Endothelial cell of umbilical vein (primary cell): ENCODE results near the gene DOP1A. TPM values are rescaled to one million over a fixed set of nuclear protein-coding genes. Genes with fewer than 3 reads are reported as not detected.

ENCODE experiments used
- BruUV-seq: library from RNA; stranded (reverse); fragments of 400-500 nt; replicated peaks from 2 replicates; lab custom pipeline; 2021; lab: Mats Ljungman, UMichigan
- CTCF ChIA-PET: fragments of 300-600, 350-600 bp; sonication (Branson Sonifier 250); formaldehyde crosslinking; loops from one replicate; lab custom pipeline; 2021; ENCODE audit warnings: antibody characterized with exemption, inconsistent platforms; lab: Charles Lee
- POLR2A ChIA-PET: fragments of 300-600, 350-600 bp; sonication (Branson Sonifier 250); formaldehyde crosslinking; loops from one replicate; lab custom pipeline; 2021; ENCODE audit warnings: antibody characterized with exemption, inconsistent platforms; lab: Charles Lee
- DNase-seq: peaks from one replicate; pipeline ENCODE4 v3.0.0-alpha.2; 2011; ENCODE audit warnings: low read depth, low spot score
- FAIRE-seq: peaks from 2 replicates; lab custom pipeline; 2011; peaks lifted over from hg19 to GRCh38; lab: Jason Lieb, UNC
- H2AFZ ChIP-seq: 2 replicates; pipeline ENCODE4 v1.6.0; 2012; ENCODE audit warnings: low read depth, low read length, control low read depth, inconsistent platforms
- H3K27ac ChIP-seq: 2 replicates; pipeline ENCODE4 v1.5.1; 2011; ENCODE audit warnings: low read depth, mild to moderate bottlenecking, control low read depth, low read length, moderate library complexity; ENCODE audit not compliant: insufficient read depth
- H3K27me3 ChIP-seq, 2 experiments: 2 replicates each; pipeline versions ENCODE4 v1.6.0 to v1.6.1; 2011; ENCODE audit warnings: low read length in 2 of 2, mixed read lengths in 1 of 2; ENCODE audit not compliant: control insufficient read depth in 2 of 2, insufficient read depth in 2 of 2
- H3K36me3 ChIP-seq, 2 experiments: 2 replicates in 1 of 2; 3 replicates in 1 of 2; pipeline ENCODE4 v1.5.1; 2011; ENCODE audit warnings: low read length in 2 of 2, mild to moderate bottlenecking in 1 of 2, moderate library complexity in 1 of 2; ENCODE audit not compliant: control insufficient read depth in 2 of 2, insufficient read depth in 2 of 2; ENCODE audit errors: extremely low read depth in 1 of 2
- H3K4me1 ChIP-seq: 3 replicates; pipeline ENCODE4 v1.5.1; 2011; ENCODE audit warnings: mild to moderate bottlenecking, low read length; ENCODE audit not compliant: control insufficient read depth, insufficient read depth; ENCODE audit errors: extremely low read depth
- H3K4me2 ChIP-seq: 2 replicates; pipeline ENCODE4 v1.6.1; 2011; ENCODE audit warnings: low read length, control low read depth, mixed read lengths; ENCODE audit not compliant: insufficient read depth
- H3K4me3 ChIP-seq, 3 experiments: fragments of 200-600 bp in 1 of 3; sonication (generic), shearing (Covaris generic) in 1 of 3; replicated peaks in 1 of 3; 2 replicates each; pipeline ENCODE4 v1.5.1; 2011 to 2016; ENCODE audit warnings: control low read depth in 3 of 3, low read length in 3 of 3, mild to moderate bottlenecking in 2 of 3, inconsistent platforms in 1 of 3, low read depth in 1 of 3, moderate library complexity in 1 of 3; ENCODE audit not compliant: insufficient read depth in 1 of 3
- H3K79me2 ChIP-seq: 2 replicates; pipeline ENCODE4 v1.6.0; 2012; ENCODE audit warnings: low read length, inconsistent platforms; ENCODE audit not compliant: control insufficient read depth, insufficient read depth
- H3K9ac ChIP-seq: replicated peaks from 2 replicates; pipeline ENCODE3; 2011; ENCODE audit warnings: low read length, control low read depth; ENCODE audit not compliant: insufficient read depth; ENCODE audit errors: extremely low read depth
- H3K9me1 ChIP-seq: replicated peaks from 3 replicates; pipeline ENCODE4 v1.6.0; 2011; ENCODE audit warnings: mild to moderate bottlenecking, low read length; ENCODE audit not compliant: control insufficient read depth, insufficient read depth; ENCODE audit errors: extremely low read depth
- H3K9me3 ChIP-seq: replicated peaks from 2 replicates; pipeline ENCODE4 v1.5.1; 2012; ENCODE audit warnings: low read length, inconsistent platforms; ENCODE audit not compliant: control insufficient read depth, insufficient read depth
- H4K20me1 ChIP-seq: replicated peaks from 2 replicates; pipeline ENCODE3; 2011; ENCODE audit warnings: mild to moderate bottlenecking, low read length; ENCODE audit not compliant: control insufficient read depth, insufficient read depth; ENCODE audit errors: extremely low read depth
- CTCF ChIP-seq, 2 donors: IDR thresholded peaks; 1 replicate in 1 of 2; 2 replicates in 1 of 2; pipeline ENCODE4 v1.5.1; 2011; ENCODE audit warnings: low read length in 2 of 2, mild to moderate bottlenecking in 2 of 2, moderate library complexity in 2 of 2, control low read depth in 1 of 2, inconsistent platforms in 1 of 2, low read depth in 1 of 2; ENCODE audit not compliant: insufficient read depth in 1 of 2; ENCODE audit errors: extremely low read depth in 1 of 2
- EZH2 ChIP-seq: IDR thresholded peaks from 2 replicates; pipeline ENCODE4 v1.6.1; 2012; ENCODE audit warnings: borderline replicate concordance, low read depth, mild to moderate bottlenecking, moderate library complexity, low read length, inconsistent platforms; ENCODE audit not compliant: severe bottlenecking
- FOS ChIP-seq: IDR thresholded peaks from 2 replicates; pipeline ENCODE4 v1.6.1; 2011; ENCODE audit warnings: mild to moderate bottlenecking, low read length, moderate library complexity, borderline replicate concordance; ENCODE audit not compliant: insufficient read depth
- GATA2 ChIP-seq: IDR thresholded peaks from 2 replicates; pipeline ENCODE4 v1.7.0; 2011; ENCODE audit warnings: low read depth, mild to moderate bottlenecking, moderate library complexity, mixed read lengths, low read length; ENCODE audit not compliant: insufficient read length, insufficient read depth
- JUN ChIP-seq: IDR thresholded peaks from 2 replicates; pipeline ENCODE4 v1.6.1; 2011; ENCODE audit warnings: borderline replicate concordance, low read depth; ENCODE audit not compliant: insufficient read length, insufficient read depth
- MAX ChIP-seq: IDR thresholded peaks from 2 replicates; pipeline ENCODE4 v1.6.1; 2011; ENCODE audit not compliant: insufficient read depth, insufficient read length
- MYC ChIP-seq: IDR thresholded peaks from one replicate; pipeline ENCODE4 v1.6.1; 2011; ENCODE audit warnings: mild to moderate bottlenecking, low read depth, low read length
- POLR2A ChIP-seq: IDR thresholded peaks from 2 replicates; pipeline ENCODE4 v1.6.1; 2012; ENCODE audit warnings: low read depth, mild to moderate bottlenecking, control low read depth, low read length
- POLR2AphosphoS5 ChIP-seq: IDR thresholded peaks from 2 replicates; pipeline ENCODE4 v1.6.1; 2012; ENCODE audit warnings: low read depth, mild to moderate bottlenecking, control low read depth, low read length, moderate library complexity; ENCODE audit not compliant: insufficient read depth
- dilution Hi-C: fragments of 300-500 bp; cut with MboI; formaldehyde crosslinking; loops from one replicate; pipeline ENCODE4 v1.15.0; 2019; ENCODE audit warnings: low sequenced_read_pairs; ENCODE audit not compliant: extremely low pct_ligation_motif_present
- intact Hi-C: fragments of 100-400 bp; cut with micrococcal nuclease; formaldehyde crosslinking; loops from one replicate; pipeline ENCODE4 v1.10.0; 2022
- polyA plus RNA-seq, 4 experiments: library from polyadenylated mRNA; depleted of rRNA in 3 of 4; stranded (reverse) in 3 of 4; unstranded in 1 of 4; fragments of >200 nt; gene quantifications; 2 replicates each; pipeline versions ENCODE4 v1.2.1 to v1.2.3, GENCODE V29; 2011 to 2012; ENCODE audit warnings: missing spikeins in 1 of 4
- total RNA-seq: library from RNA; stranded (reverse); gene quantifications from 2 replicates; pipeline ENCODE4 v1.2.3, GENCODE V29; 2021

The DOP1A gene
- total and polyA plus RNA-seq, 2 donors (not counting 3 experiments of a cell fraction or from before 2014, with no cell fraction given), result 6.3 to 12.3 TPM

- intact Hi-C loops, result loop anchor here (5.0 kb wide), 1 partner anchor 335 kb away; no protein-coding TSS in a partner anchor
Measured at GRCh38 chr6:83072726-83073125, 5.3 kb downstream of the DOP1A start.

More at GRCh38 chr6:83072726-83073125, 5.3 kb downstream of the DOP1A start:
- Histone ChIP-seq H3K36me3 (no peaks in the 10 kb centered on the region), H3K9me3 (no peaks in the 10 kb centered on the region), H3K4me1 (peaks cover 20% of the 10 kb centered on the region), H3K4me3 (no peak overlapping the region), H2AFZ (no peak overlapping the region), H3K79me2 (peaks cover 3% of the 10 kb centered on the region), H3K27ac (no peak overlapping the region), H3K9ac (no peak overlapping the region), H3K4me2 (no peak overlapping the region), H3K9me1 (no peaks in the 10 kb centered on the region), H3K27me3 (no peaks in the 10 kb centered on the region), H4K20me1 (no peaks in the 10 kb centered on the region)
- DNase-seq, result no peak
- FAIRE-seq, result no peak
- BruUV-seq, result no TSS peak
- ChIA-PET CTCF (interaction anchor here (1.0 to 9.7 kb wide), 6 partner anchors 15 to 802 kb away, joined by 3 to 431 read pairs (median 4); partner anchors contain the start of gene PRSS35), POLR2A (no interaction called here)
- dilution Hi-C loops, result no loop called here
- TF ChIP-seq JUN, result no peak
- TF ChIP-seq CTCF (IDR thresholded peaks at IDR 0.05; ENCODE audit: extremely low read depth in 1 of 2, insufficient read depth in 1 of 2, low read depth in 1 of 2, low read length in 2 of 2), result no peak
- TF ChIP-seq MYC, result no peak
- TF ChIP-seq POLR2AphosphoS5, result no peak
- no peak for TF ChIP-seq EZH2
- no peak for TF ChIP-seq POLR2A
- TF ChIP-seq FOS, result no peak
- no peak for TF ChIP-seq MAX
- no peak for TF ChIP-seq GATA2
